IPS-18c (cell line): ENCODE measurements around the gene NNMT.

Experiments used
- H3K4me3 ChIP-seq: 2 replicates; pipeline ENCODE4 v1.7.0; 2013; ENCODE audit warnings: low read depth, mild to moderate bottlenecking, low read length, moderate library complexity; ENCODE audit not compliant: insufficient read depth
- H3K9me3 ChIP-seq: one replicate; pipeline ENCODE4 v1.6.1; 2013; ENCODE audit warnings: mild to moderate bottlenecking, low read length, moderate library complexity; ENCODE audit not compliant: control insufficient read depth, insufficient read depth

The NNMT gene

DNA sequence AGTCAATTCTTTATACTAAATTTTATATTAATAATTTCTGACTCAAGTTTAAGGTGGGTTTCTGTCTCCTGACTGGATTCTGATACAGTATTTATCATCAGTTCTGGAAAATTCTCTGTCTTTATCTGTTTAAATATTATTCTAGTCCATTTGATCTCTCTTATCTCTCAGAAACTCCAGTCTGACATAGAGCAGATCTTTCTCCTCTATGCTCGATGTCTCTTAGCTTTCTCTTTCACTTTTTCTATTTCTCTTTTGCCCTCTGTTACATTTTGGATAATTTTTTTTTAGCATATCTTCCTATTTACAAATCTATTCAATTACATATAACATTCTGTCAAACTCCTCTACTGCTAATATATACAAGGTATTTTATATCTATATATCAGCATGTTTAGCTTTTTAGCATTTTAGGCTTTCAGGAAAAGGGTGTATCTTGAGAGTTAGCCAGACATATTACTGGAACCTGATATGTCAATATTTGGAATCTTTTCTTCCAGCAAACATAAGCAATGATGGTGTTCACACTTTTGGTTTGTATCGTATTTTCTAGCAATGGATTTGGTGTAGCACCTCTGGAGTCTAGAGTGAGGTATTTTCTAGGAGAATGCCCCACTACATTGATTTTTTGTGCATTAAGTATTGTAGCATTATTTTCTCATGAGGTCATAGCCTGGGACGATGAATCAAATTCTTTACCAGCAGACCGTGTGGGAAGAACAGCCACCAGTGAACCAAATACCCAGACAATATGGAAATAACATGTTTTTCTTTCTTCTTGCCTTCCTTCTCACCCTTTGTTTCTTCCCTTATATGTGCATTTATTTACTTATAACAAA lies 4.1 kb upstream of the NNMT start:
- H3K9me3 ChIP-seq = no peaks in the 10 kb centered on the region
- H3K4me3 ChIP-seq = no peak overlapping the region

GRCh38 chr11:114293201-114293711 lies 2.9 kb upstream of the NNMT start:
- no peak overlapping the region for H3K4me3 ChIP-seq

DNA sequence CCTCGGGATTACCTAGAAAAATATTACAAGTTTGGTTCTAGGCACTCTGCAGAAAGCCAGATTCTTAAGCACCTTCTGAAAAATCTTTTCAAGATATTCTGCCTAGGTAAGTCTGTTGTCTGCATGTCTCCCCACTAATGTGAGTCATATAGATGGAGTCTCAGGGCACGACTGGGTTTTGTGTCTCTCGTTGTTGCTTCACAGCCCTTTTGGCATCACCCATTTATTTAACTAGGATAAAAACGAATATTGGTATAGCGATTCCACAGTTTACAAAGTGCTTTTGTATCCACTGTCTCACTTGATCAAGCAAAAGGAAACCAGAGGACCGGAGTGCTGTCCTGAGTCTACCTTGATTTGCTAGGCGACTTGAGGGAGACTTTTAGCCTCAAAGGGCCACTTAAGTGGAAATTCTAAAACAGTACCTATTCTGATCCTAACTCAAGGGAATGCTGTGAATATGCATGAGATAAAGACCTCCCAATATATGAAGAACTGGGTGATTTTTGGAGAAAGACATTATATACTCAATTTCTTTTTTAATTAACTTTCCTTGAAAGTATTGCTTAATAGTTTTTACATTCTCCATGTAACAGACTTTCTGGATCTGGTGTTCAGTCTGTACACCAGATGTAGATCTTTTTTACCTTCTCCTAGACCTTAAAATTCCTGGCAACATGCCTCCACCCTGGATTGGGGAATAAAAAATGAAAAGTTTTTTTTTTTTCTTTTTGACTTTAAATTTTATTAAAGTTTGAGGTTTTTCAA lies 590 bp downstream of the NNMT start:
- H3K9me3 ChIP-seq = no peaks in the 10 kb centered on the region
- H3K4me3 ChIP-seq = no peak overlapping the region

More at GRCh38 chr11:114293201-114293711, 2.9 kb upstream of the NNMT start:
- H3K9me3 ChIP-seq = no peaks in the 10 kb centered on the region

DNA sequence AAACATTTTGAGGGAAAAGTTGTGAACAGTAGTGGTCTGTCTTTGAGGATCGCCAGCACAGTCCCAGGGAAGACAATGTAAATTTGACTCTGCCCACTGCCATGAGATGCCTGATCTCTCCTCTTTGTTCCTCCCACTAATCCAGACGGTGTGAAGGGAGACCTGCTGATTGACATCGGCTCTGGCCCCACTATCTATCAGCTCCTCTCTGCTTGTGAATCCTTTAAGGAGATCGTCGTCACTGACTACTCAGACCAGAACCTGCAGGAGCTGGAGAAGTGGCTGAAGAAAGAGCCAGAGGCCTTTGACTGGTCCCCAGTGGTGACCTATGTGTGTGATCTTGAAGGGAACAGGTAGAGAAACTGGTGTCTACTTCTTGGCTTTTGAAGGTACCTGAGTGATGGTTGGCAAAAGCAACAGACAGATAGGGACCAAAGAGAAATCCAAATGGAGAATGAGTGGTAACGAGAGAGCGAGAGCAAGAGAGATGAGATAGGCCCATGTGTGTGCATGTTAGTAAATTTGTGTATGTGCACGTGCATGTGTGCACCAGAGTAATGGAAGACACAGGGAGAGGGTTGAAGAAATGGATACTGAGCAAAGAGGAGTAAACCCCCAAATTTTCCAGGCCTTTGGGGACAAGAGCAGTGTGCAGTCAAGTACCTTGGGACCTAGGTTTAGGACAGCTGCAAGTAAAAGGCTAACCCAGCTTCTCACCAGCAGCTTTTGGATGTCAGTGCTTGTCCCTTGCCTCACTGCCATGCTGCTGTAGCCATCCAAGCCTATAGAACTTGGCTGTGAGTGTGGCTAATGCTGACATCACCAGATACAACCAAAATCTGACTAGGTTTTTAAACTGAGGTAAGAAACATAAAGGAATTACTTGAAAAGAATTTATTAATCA lies 1.9 kb downstream of the NNMT start:
- no peak overlapping the region for H3K4me3 ChIP-seq

DNA sequence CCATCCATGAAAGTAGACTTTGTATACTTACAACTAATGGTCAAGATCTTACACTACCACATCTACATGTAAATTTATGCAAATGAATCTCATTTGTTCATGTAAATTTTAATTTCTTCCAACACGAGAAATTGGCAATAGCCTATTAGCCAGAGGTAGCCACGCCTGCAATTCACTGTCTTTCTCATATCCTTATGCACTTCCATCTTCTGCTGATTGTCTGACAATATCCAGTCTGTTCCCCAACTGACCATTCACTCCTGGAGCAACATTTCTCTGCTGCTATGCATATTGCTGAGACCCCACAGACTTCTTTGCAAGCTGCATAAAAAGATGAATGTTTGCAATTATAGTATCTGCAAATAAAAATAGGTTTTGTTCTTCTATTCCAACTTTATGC lies 2.5 kb downstream of the NNMT start:
- Histone ChIP-seq H3K4me3 (no peak overlapping the region), H3K9me3 (no peaks in the 10 kb centered on the region)

More for the DNA sequence above, 1.9 kb downstream of the NNMT start:
- no peaks in the 10 kb centered on the region for H3K9me3 ChIP-seq

GRCh38 chr11:114301088-114301487 lies 4.9 kb downstream of the NNMT start:
- Histone ChIP-seq H3K9me3 (no peaks in the 10 kb centered on the region), H3K4me3 (no peak overlapping the region)

DNA sequence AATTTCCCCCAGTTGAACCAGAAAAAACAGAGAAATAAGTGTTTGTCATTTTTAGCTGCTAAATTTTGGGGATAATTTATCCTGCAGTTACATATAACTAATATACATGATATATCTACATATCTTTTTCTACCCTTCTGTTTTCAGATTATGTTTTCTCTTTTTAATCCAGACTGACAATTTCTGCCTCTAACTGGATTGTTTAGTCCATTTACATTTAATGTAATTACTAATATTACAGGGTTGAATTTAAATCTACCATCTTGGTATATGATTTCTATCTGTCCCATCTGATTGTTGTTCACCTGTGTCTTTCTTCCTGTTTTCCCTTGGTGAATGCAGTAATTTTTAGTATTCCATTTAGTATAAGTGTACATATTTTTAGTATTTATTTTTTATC lies 5.7 kb downstream of the NNMT start:
- Histone ChIP-seq H3K9me3 (no peaks in the 10 kb centered on the region), H3K4me3 (no peak overlapping the region)

GRCh38 chr11:114302663-114303062 lies 6.5 kb downstream of the NNMT start:
- no peaks in the 10 kb centered on the region for H3K9me3 ChIP-seq
- H3K4me3 ChIP-seq = no peak overlapping the region

- H3K9me3 ChIP-seq = no peaks in the 10 kb centered on the region
- H3K4me3 ChIP-seq = no peak overlapping the region
Measured at GRCh38 chr11:114304065-114304464, 7.9 kb downstream of the NNMT start.

DNA sequence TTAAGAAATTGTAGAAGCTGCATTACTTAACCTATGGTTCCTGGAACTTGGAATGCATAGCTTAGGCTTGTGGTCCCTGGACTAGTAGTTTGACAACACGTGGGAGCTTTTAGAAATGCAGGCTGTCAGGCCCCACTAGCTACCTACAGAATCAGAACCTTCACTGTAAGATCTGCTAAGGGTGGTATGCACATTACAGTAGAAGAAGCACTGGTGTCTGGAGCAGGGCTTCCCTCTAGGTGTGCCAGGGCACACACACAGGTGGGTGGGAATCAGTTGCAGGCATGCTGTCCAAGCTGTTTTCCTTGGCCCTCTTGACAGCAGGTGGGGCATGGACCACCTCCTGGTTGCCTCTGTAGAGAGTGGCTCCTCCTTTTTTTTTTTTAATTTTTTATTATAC lies 8.8 kb downstream of the NNMT start:
- no peak overlapping the region for H3K4me3 ChIP-seq

GRCh38 chr11:114307524-114308203 lies 11.5 kb downstream of the NNMT start:
- no peaks in the 10 kb centered on the region for H3K9me3 ChIP-seq
- no peak overlapping the region for H3K4me3 ChIP-seq

More for the DNA sequence above, 8.8 kb downstream of the NNMT start:
- H3K9me3 ChIP-seq = no peaks in the 10 kb centered on the region

DNA sequence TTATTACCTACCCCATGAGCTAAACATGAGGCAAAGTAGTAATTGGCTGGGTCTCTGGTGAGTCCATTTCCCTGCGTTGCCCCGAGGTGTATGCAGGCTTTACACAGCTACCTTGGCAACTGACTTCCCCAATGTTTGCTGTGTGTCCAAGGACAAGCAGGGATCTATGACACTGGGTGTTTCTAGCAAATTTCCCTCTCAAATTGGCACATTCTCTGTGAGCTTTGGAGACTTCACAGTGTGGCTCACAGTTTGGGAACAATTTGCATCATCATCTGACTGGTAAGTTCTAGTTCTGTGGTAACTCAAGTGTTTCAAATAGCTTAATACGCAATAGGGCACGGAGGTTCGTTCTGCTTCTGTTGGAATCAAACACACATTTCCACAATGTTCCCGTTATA lies 12.5 kb downstream of the NNMT start:
- Histone ChIP-seq H3K9me3 (no peaks in the 10 kb centered on the region), H3K4me3 (no peak overlapping the region; the same call in 1 of the 2 replicates)

DNA sequence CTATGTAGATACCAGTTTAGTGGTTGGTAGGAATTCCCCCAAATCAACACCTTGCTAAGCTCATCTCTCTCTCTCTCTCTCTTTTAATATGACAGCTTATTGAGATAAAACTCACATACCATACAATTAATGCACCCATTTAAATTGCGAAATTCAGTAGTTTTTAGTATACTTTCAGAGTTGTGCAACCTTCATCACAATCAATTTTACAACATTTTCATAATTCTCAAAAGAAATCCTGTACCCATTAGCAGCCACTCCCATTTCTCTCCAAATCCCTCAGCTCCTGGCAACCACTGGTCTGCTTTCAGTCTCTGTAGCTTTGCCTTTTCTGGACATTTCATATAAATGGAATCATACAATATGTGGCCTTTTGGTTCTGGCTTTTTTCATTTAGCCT lies 13.3 kb downstream of the NNMT start:
- Histone ChIP-seq H3K4me3 (no peak overlapping the region), H3K9me3 (no peaks in the 10 kb centered on the region)

DNA sequence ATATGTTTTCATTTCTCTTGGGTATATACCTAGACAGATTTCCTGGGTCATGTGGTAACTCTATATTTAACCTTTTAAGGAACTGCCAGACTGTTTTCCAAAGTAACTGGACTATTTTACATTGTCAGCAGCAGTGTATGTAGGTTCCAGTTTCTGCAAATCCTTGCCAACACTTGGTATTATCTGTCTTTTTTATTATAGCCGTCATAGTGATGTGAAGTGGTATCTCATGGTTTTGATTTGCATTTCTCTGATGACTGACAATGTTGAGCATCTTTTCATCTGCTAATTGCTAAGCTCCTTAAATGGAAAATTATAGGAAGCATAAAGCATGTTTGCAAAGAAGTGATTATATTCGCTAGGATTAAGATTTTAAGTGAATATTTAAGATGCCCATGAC lies 13.9 kb downstream of the NNMT start:
- Histone ChIP-seq H3K4me3 (no peak overlapping the region), H3K9me3 (no peaks in the 10 kb centered on the region)

DNA sequence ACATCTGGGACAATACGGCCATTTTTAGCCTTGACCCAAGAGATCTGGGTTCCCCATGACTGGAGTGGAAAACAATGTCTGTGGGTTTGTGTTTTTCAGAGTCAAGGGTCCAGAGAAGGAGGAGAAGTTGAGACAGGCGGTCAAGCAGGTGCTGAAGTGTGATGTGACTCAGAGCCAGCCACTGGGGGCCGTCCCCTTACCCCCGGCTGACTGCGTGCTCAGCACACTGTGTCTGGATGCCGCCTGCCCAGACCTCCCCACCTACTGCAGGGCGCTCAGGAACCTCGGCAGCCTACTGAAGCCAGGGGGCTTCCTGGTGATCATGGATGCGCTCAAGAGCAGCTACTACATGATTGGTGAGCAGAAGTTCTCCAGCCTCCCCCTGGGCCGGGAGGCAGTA lies 15.7 kb downstream of the NNMT start:
- Histone ChIP-seq H3K9me3 (no peaks in the 10 kb centered on the region), H3K4me3 (no peak overlapping the region)

- H3K9me3 ChIP-seq = no peaks in the 10 kb centered on the region
- H3K4me3 ChIP-seq = no peak overlapping the region
Measured at GRCh38 chr11:114314096-114314495, 17.9 kb downstream of the NNMT start.
